BLaER1 (cell line): ENCODE results near the gene AKR1B15.

ENCODE experiments used
- H3K27ac ChIP-seq: shearing (Covaris generic); formaldehyde crosslinking; 2 replicates; pipeline ENCODE4 v1.8.1; 2022
- H3K27me3 ChIP-seq: shearing (Covaris generic); formaldehyde crosslinking; 2 replicates; pipeline ENCODE4 v1.8.1; 2022
- H3K36me3 ChIP-seq: shearing (Covaris generic); formaldehyde crosslinking; 2 replicates; pipeline ENCODE4 v1.8.1; 2022
- H3K4me1 ChIP-seq: shearing (Covaris generic); formaldehyde crosslinking; 2 replicates; pipeline ENCODE4 v1.8.1; 2022
- H3K4me2 ChIP-seq: shearing (Covaris generic); formaldehyde crosslinking; 2 replicates; pipeline ENCODE4 v1.8.1; 2022
- H3K4me3 ChIP-seq: shearing (Covaris generic); formaldehyde crosslinking; 2 replicates; pipeline ENCODE4 v1.8.1; 2022
- H3K9ac ChIP-seq: shearing (Covaris generic); formaldehyde crosslinking; 2 replicates; pipeline ENCODE4 v1.8.1; 2022
- H3K9me3 ChIP-seq: shearing (Covaris generic); formaldehyde crosslinking; 2 replicates; pipeline ENCODE4 v1.8.1; 2022
- H4K20me1 ChIP-seq: shearing (Covaris generic); formaldehyde crosslinking; 2 replicates; pipeline ENCODE4 v1.8.1; 2022
- Cebpa-rat ChIP-seq: shearing (Covaris generic); IDR thresholded peaks from 2 replicates; pipeline ENCODE4 v1.8.1; 2022

Gene AKR1B15

GRCh38 chr7:134548877-134549276 is at the start of gene AKR1B15:
TSS of gene AKR1B15 (plus strand) at chr7:134549110. CDS start at chr7:134564620, 15,510 bp downstream.
- Histone ChIP-seq H3K27ac (no peak within 1 kb of the TSS), H3K27me3 (no peaks in the 10 kb centered on the region), H4K20me1 (no peaks in the 10 kb centered on the region), H3K4me1 (peaks cover 13% of the 10 kb centered on the region), H3K9ac (no peak within 1 kb of the TSS), H3K36me3 (no peaks in the 10 kb centered on the region), H3K9me3 (no peaks in the 10 kb centered on the region), H3K4me2 (no peak within 1 kb of the TSS), H3K4me3 (no peak within 1 kb of the TSS)
- TF ChIP-seq Cebpa-rat: no peak

- H3K9me3 ChIP-seq: no peaks in the 10 kb centered on the region
- no peak overlapping the region for H3K9ac ChIP-seq
- H3K4me3 ChIP-seq: no peak overlapping the region
- no peaks in the 10 kb centered on the region for H4K20me1 ChIP-seq
- no peaks in the 10 kb centered on the region for H3K27me3 ChIP-seq
- H3K4me2 ChIP-seq: no peak overlapping the region
- H3K27ac ChIP-seq: no peak overlapping the region
- H3K4me1 ChIP-seq: no peaks in the 10 kb centered on the region
- H3K36me3 ChIP-seq: no peaks in the 10 kb centered on the region
- no peak for TF ChIP-seq Cebpa-rat
Observed at GRCh38 chr7:134500406-134500805, 48.5 kb upstream of the AKR1B15 start.

- no peak overlapping the region for H3K4me3 ChIP-seq
- no peaks in the 10 kb centered on the region for H4K20me1 ChIP-seq
- no peaks in the 10 kb centered on the region for H3K4me1 ChIP-seq
- TF ChIP-seq Cebpa-rat: no peak
- H3K27me3 ChIP-seq: no peaks in the 10 kb centered on the region
- H3K9me3 ChIP-seq: no peaks in the 10 kb centered on the region
- no peaks in the 10 kb centered on the region for H3K36me3 ChIP-seq
- H3K4me2 ChIP-seq: no peak overlapping the region
- H3K9ac ChIP-seq: no peak overlapping the region
- no peak overlapping the region for H3K27ac ChIP-seq
Observed at GRCh38 chr7:134500982-134501381, 47.9 kb upstream of the AKR1B15 start.

- Histone ChIP-seq H3K9me3 (no peaks in the 10 kb centered on the region), H3K4me1 (no peaks in the 10 kb centered on the region), H3K27ac (no peak overlapping the region), H4K20me1 (no peaks in the 10 kb centered on the region), H3K4me3 (no peak overlapping the region), H3K36me3 (no peaks in the 10 kb centered on the region), H3K4me2 (no peak overlapping the region), H3K27me3 (no peaks in the 10 kb centered on the region), H3K9ac (no peak overlapping the region)
- TF ChIP-seq Cebpa-rat: no peak
Observed at GRCh38 chr7:134502463-134503371, 46.2 kb upstream of the AKR1B15 start.

GRCh38 chr7:134504660-134505164 is 44.2 kb upstream of the AKR1B15 start:
- H3K27me3 ChIP-seq: no peaks in the 10 kb centered on the region
- H3K36me3 ChIP-seq: no peaks in the 10 kb centered on the region
- H3K4me1 ChIP-seq: no peaks in the 10 kb centered on the region
- no peak overlapping the region for H3K9ac ChIP-seq
- no peak for TF ChIP-seq Cebpa-rat
- H3K4me2 ChIP-seq: no peak overlapping the region
- no peak overlapping the region for H3K27ac ChIP-seq
- no peaks in the 10 kb centered on the region for H3K9me3 ChIP-seq
- H4K20me1 ChIP-seq: no peaks in the 10 kb centered on the region
- no peak overlapping the region for H3K4me3 ChIP-seq

GRCh38 chr7:134505856-134506255 is 43.1 kb upstream of the AKR1B15 start:
- no peaks in the 10 kb centered on the region for H4K20me1 ChIP-seq
- TF ChIP-seq Cebpa-rat: no peak
- H3K9me3 ChIP-seq: no peaks in the 10 kb centered on the region
- no peak overlapping the region for H3K4me3 ChIP-seq
- no peak overlapping the region for H3K4me2 ChIP-seq
- H3K27me3 ChIP-seq: no peaks in the 10 kb centered on the region
- no peak overlapping the region for H3K27ac ChIP-seq
- no peaks in the 10 kb centered on the region for H3K36me3 ChIP-seq
- no peaks in the 10 kb centered on the region for H3K4me1 ChIP-seq
- H3K9ac ChIP-seq: no peak overlapping the region

GRCh38 chr7:134509010-134509409 is 39.9 kb upstream of the AKR1B15 start:
- H3K27me3 ChIP-seq: no peaks in the 10 kb centered on the region
- H3K4me2 ChIP-seq: no peak overlapping the region
- H3K36me3 ChIP-seq: no peaks in the 10 kb centered on the region
- no peaks in the 10 kb centered on the region for H3K9me3 ChIP-seq
- no peak overlapping the region for H3K27ac ChIP-seq
- H4K20me1 ChIP-seq: no peaks in the 10 kb centered on the region
- no peak overlapping the region for H3K4me3 ChIP-seq
- no peak for TF ChIP-seq Cebpa-rat
- H3K9ac ChIP-seq: no peak overlapping the region
- no peaks in the 10 kb centered on the region for H3K4me1 ChIP-seq

- no peaks in the 10 kb centered on the region for H3K36me3 ChIP-seq
- no peak overlapping the region for H3K27ac ChIP-seq
- H3K27me3 ChIP-seq: no peaks in the 10 kb centered on the region
- no peak for TF ChIP-seq Cebpa-rat
- no peaks in the 10 kb centered on the region for H3K4me1 ChIP-seq
- no peaks in the 10 kb centered on the region for H3K9me3 ChIP-seq
- no peak overlapping the region for H3K4me2 ChIP-seq
- H3K4me3 ChIP-seq: no peak overlapping the region
- H3K9ac ChIP-seq: no peak overlapping the region
- H4K20me1 ChIP-seq: no peaks in the 10 kb centered on the region
Observed at GRCh38 chr7:134510646-134511045, 38.3 kb upstream of the AKR1B15 start.

- no peaks in the 10 kb centered on the region for H3K4me1 ChIP-seq
- H4K20me1 ChIP-seq: no peaks in the 10 kb centered on the region
- no peaks in the 10 kb centered on the region for H3K27me3 ChIP-seq
- no peak for TF ChIP-seq Cebpa-rat
- no peaks in the 10 kb centered on the region for H3K9me3 ChIP-seq
- no peak overlapping the region for H3K4me3 ChIP-seq
- H3K27ac ChIP-seq: no peak overlapping the region
- H3K4me2 ChIP-seq: no peak overlapping the region
- no peak overlapping the region for H3K9ac ChIP-seq
- H3K36me3 ChIP-seq: no peaks in the 10 kb centered on the region
Observed at GRCh38 chr7:134512271-134512670, 36.6 kb upstream of the AKR1B15 start.

- no peaks in the 10 kb centered on the region for H3K36me3 ChIP-seq
- H3K4me2 ChIP-seq: no peak overlapping the region
- H3K4me1 ChIP-seq: peaks cover 3% of the 10 kb centered on the region
- H3K27ac ChIP-seq: no peak overlapping the region
- H3K9me3 ChIP-seq: no peaks in the 10 kb centered on the region
- no peaks in the 10 kb centered on the region for H3K27me3 ChIP-seq
- no peak for TF ChIP-seq Cebpa-rat
- H3K4me3 ChIP-seq: no peak overlapping the region
- H4K20me1 ChIP-seq: no peaks in the 10 kb centered on the region
- no peak overlapping the region for H3K9ac ChIP-seq
Observed at GRCh38 chr7:134513169-134513752, 35.6 kb upstream of the AKR1B15 start.
